Gastroesophageal sphincter (tissue), 4 donors: ENCODE measurements around the gene GNL1. TPM values are rescaled to one million over a fixed set of nuclear protein-coding genes. Genes with fewer than 3 reads are reported as not detected.
"Not testable (repeated sequence)": the region's sequence is repeated elsewhere in the genome, so short reads cannot be mapped to it uniquely, and the experiment has no call there.

Experiments
- ATAC-seq: fragments of 150-250 bp; one replicate; pipeline ENCODE4 v1.9.1; 2016; ENCODE audit warnings: mild to moderate bottlenecking, moderate library complexity
- H3K27ac ChIP-seq, 4 donors: fragments of 200-600 bp; sonication (generic) in 3 of 4; 1 replicate in 3 of 4; 2 replicates in 1 of 4; pipeline ENCODE4 v1.5.1; 2016 to 2019
- H3K27me3 ChIP-seq: fragments of 200-600 bp; sonication (generic); one replicate; pipeline ENCODE4 v1.5.1; 2019
- H3K36me3 ChIP-seq, 2 donors: fragments of 200-600 bp; sonication (generic); one replicate each; pipeline ENCODE4 v1.5.1; 2019; ENCODE audit warnings: control low read depth in 1 of 2
- H3K4me1 ChIP-seq, 3 donors: fragments of 200-600 bp; sonication (generic); 1 replicate in 2 of 3; 2 replicates in 1 of 3; pipeline ENCODE4 v1.5.1; 2016 to 2019; ENCODE audit warnings: control low read depth in 2 of 3
- H3K4me3 ChIP-seq, 2 donors: fragments of 200-600 bp; sonication (generic); one replicate each; pipeline ENCODE4 v1.5.1; 2019; ENCODE audit warnings: mild to moderate bottlenecking in 1 of 2, moderate library complexity in 1 of 2
- H3K9me3 ChIP-seq, 3 donors: fragments of 200-600 bp; sonication (generic); one replicate each; pipeline ENCODE4 v1.5.1; 2017 to 2019; ENCODE audit warnings: control low read depth in 2 of 3
- CTCF ChIP-seq, 4 experiments: fragments of 200-600 bp in 2 of 4; fragments of 450-650 bp in 2 of 4; sonication (generic) in 1 of 4; IDR thresholded peaks; one replicate each; pipeline ENCODE4 v1.5.1; 2017 to 2019; ENCODE audit warnings: antibody characterized with exemption in 4 of 4, mild to moderate bottlenecking in 2 of 4, moderate library complexity in 2 of 4
- EP300 ChIP-seq: sonication (generic); formaldehyde crosslinking; IDR thresholded peaks from one replicate; pipeline ENCODE4 v1.6.1; 2017; ENCODE audit warnings: antibody characterized with exemption, mild to moderate bottlenecking
- POLR2A ChIP-seq, 2 donors: fragments of 450-650 bp; IDR thresholded peaks; one replicate each; pipeline ENCODE4 v1.6.1; 2017; ENCODE audit warnings: antibody characterized with exemption in 2 of 2, mild to moderate bottlenecking in 2 of 2, moderate library complexity in 1 of 2
- POLR2AphosphoS5 ChIP-seq: sonication (generic); formaldehyde crosslinking; IDR thresholded peaks from one replicate; pipeline ENCODE4 v1.6.1; 2017; ENCODE audit warnings: antibody characterized with exemption
- WGBS, 2 donors: methylation state at CpG; one replicate each; pipeline ENCODE4 v1.1.5; 2018; ENCODE audit warnings: low coverage in 1 of 2; 5-methylcytosine and 5-hydroxymethylcytosine counted together
- total RNA-seq, 4 donors: library from RNA; depleted of rRNA; stranded (reverse); fragments of >200 nt; gene quantifications; one replicate each; pipeline ENCODE4 v1.1.0, GENCODE V29; 2016

The GNL1 gene
- total RNA-seq, 4 donors from 2014 or later: 39.2 to 48.3 (median 42.4) TPM

DNA sequence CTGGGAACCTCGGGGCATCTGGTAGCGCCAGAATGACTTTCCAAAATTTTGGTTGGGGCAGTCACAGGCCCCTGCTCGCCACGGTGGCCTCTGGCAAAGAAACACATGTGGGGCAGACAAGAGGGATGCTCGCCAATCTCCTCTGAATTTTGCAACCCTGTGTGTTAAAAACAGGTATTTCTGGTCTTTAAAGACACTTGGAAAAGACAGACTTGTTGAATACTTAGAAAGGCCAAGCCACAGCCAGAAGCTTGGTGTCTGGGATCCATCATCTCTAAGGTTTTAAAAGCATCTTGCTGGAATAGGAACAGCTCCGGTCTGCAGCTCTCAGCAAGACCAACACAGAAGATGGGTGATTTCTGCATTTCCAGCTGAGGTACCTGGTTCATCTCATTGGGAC lies 35.8 kb downstream of the GNL1 start:
- TF ChIP-seq POLR2A (IDR thresholded peaks at IDR 0.05) (no peak), POLR2AphosphoS5 (no peak), CTCF (IDR thresholded peaks at IDR 0.05) (no peak), EP300 (no peak)
- Histone ChIP-seq H3K9me3 (no peaks in the 10 kb centered on the region), H3K4me3 (no peak overlapping the region), H3K27ac (peak overlapping the region in 2 of 4 donors; percentile 35 to 40), H3K27me3 (peaks cover 14% of the 10 kb centered on the region), H3K36me3 (no peaks in the 10 kb centered on the region), H3K4me1 (peaks cover 0 to 5% (median 0%) of the 10 kb centered on the region in 3 donors)
- WGBS, 2 donors: 67 to 83% methylated on average over 1 to 3 of the region's 6 CpGs
- no peak for ATAC-seq

GRCh38 chr6:30518505-30519145 lies 37.7 kb downstream of the GNL1 start:
- 75 to 79% methylated on average over 13 to 17 of the region's 19 CpGs for WGBS, 2 donors

GRCh38 chr6:30517767-30518504 lies 38.4 kb downstream of the GNL1 start:
- not testable (repeated sequence) for H3K4me1 ChIP-seq, H3K36me3 ChIP-seq, H3K9me3 ChIP-seq, H3K4me3 ChIP-seq, ATAC-seq
- peaks cover 14% of the 10 kb centered on the region for H3K27me3 ChIP-seq
- H3K27ac ChIP-seq: peak overlapping the region in 1 of 4 donors; percentile 40
- 100% methylated on average over 4 of the region's 21 CpGs; no CpG with 5 or more reads in 1 of the 2 donors for whole genome bisulfite sequencing, 2 donors

More at GRCh38 chr6:30518505-30519145, 37.7 kb downstream of the GNL1 start:
- ATAC-seq, H3K4me1 ChIP-seq, H3K9me3 ChIP-seq, H3K4me3 ChIP-seq, H3K36me3 ChIP-seq, H3K27ac ChIP-seq: not testable (repeated sequence)
- H3K27me3 ChIP-seq: peaks cover 14% of the 10 kb centered on the region

DNA sequence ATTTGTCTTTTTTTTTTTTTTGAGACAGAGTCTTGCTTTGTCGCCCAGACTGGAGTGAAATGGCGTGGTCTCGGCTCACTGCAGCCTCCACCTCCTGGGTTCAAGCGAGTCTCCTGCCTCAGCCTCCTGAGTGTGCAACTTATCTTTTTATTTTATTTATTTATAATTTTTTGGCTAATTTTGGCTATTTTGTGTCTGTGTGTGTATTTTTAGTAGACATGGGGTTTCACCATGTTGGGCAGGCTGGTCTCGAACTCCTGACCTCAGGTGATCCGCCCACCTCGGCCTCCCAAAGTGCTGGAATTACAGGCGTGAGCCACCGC lies 39.6 kb downstream of the GNL1 start:
- Histone ChIP-seq H3K27me3 (peaks cover 14% of the 10 kb centered on the region), H3K4me3 (peak overlapping the region; percentile 45 to 54), H3K27ac (peak overlapping the region in 3 of 4 donors; percentile 73 to 84 (median 84))
- H3K9me3 ChIP-seq, H3K4me1 ChIP-seq, ATAC-seq, H3K36me3 ChIP-seq: not testable (repeated sequence)
- 61 to 68% methylated on average over 5 to 8 of the region's 9 CpGs for WGBS, 2 donors

- ATAC-seq: peak; percentile 95
- Histone ChIP-seq H3K27ac (peak overlapping the region; percentile 73 to 87 (median 84)), H3K27me3 (peaks cover 14% of the 10 kb centered on the region), H3K4me1 (peaks cover 0 to 5% (median 0%) of the 10 kb centered on the region in 3 donors), H3K9me3 (no peaks in the 10 kb centered on the region), H3K4me3 (peak overlapping the region; percentile 45 to 54), H3K36me3 (no peaks in the 10 kb centered on the region)
- TF ChIP-seq POLR2A (IDR thresholded peaks at IDR 0.05): peak; percentile 32 to 62
- TF ChIP-seq CTCF (IDR thresholded peaks at IDR 0.05): no peak
- TF ChIP-seq EP300: no peak
- TF ChIP-seq POLR2AphosphoS5: peak; percentile 83
- WGBS, 2 donors: 1 to 4% methylated on average over 16 to 20 of the region's 33 CpGs
These were observed 40.1 kb downstream of the GNL1 start for GRCh38 chr6:30515944-30516753.

GRCh38 chr6:30515106-30515505 lies 41.2 kb downstream of the GNL1 start:
- TF ChIP-seq CTCF (IDR thresholded peaks at IDR 0.05): no peak
- no peak for TF ChIP-seq POLR2A (IDR thresholded peaks at IDR 0.05)
- TF ChIP-seq EP300: no peak
- no peak for TF ChIP-seq POLR2AphosphoS5
- Histone ChIP-seq H3K27ac (peak overlapping the region in 3 of 4 donors; percentile 32 to 84 (median 73)), H3K9me3 (no peaks in the 10 kb centered on the region), H3K4me3 (no peak overlapping the region), H3K4me1 (peaks cover 0 to 5% (median 0%) of the 10 kb centered on the region in 3 donors), H3K27me3 (peaks cover 3% of the 10 kb centered on the region), H3K36me3 (no peaks in the 10 kb centered on the region)
- 31% methylated on average over 4 of the region's 4 CpGs; no CpG with 5 or more reads in 1 of the 2 donors for WGBS, 2 donors
- no peak for ATAC-seq
